OCI-LY7 (cell line): ENCODE data around the gene STH.

ENCODE experiments used
- CTCF ChIP-seq: fragments of 200-600 bp; sonication (generic); conservative IDR thresholded peaks from 2 replicates; pipeline ENCODE4 v1.5.1; 2014; ENCODE audit warnings: mild to moderate bottlenecking, antibody characterized with exemption, low read length, moderate library complexity, mixed read lengths
- EZH2phosphoT487 ChIP-seq: fragments of 200-600 bp; sonication (generic); IDR thresholded peaks from 2 replicates; pipeline ENCODE4 v1.6.1; 2018; ENCODE audit warnings: low read depth, borderline replicate concordance, mild to moderate bottlenecking, mixed run types, antibody characterized with exemption, low read length, moderate library complexity, mixed read lengths

- TF ChIP-seq CTCF (no peak), EZH2phosphoT487 (no peak)
Observed at GRCh38 chr17:46042246-46042645, 43.2 kb downstream of the STH start.
